GM19351 (cell line): ENCODE measurements around the gene BAX.

Experiments used
- ATAC-seq: cut with Tn5 transposase; IDR thresholded peaks from one replicate; pipeline ENCODE4 v1.9.1; 2021; ENCODE audit warnings: mild to moderate bottlenecking, moderate library complexity; ENCODE audit not compliant: unreplicated experiment

Gene BAX

DNA sequence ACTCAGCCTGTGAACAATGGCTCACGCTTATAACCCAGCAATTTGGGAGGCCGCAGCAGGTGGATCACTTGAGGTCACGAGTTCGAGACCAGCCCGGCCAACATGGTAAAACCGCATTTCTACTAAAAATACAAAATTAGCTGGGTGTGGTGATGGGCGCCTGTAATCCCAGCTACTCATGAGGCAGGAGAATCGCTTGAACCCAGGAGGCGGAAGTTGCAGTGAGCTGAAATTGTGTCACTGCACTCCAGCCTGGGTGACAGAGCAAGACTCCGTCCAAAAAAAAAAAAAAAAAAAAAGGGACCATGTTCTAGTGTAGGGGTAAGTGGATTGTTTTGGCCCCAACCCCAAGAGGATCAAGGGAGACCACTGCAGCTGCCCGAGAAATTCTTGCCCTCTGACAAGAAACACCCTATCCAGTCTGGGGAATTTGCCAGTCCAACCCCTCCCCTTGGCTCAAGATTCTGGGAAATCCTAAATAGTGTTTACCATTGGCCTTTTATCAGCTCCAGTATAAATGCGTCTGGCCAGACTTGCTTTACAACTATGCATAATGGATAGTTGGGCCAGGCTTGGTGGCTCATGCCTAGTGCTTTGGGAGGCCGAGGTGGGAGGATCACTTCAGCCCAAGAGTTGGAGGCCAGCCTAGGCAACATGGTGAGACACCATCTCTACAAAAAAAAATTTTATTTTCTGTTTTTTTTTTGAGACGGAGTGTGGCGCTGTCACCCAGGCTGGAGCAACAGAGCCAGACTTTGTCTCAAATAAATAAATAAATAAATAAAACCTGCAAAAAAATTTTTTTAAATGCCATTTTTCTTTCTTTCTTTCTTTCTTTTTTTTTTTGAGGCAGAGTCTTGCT lies 26.3 kb upstream of the BAX start:
- no peak for ATAC-seq

GRCh38 chr19:48933382-48933932 lies 21.2 kb upstream of the BAX start, which contains the start of gene DHDH:
Gene DHDH, plus strand, starts transcription at chr19:48933699. Its CDS starts 23 bp downstream, at chr19:48933722.
- ATAC-seq: no peak

GRCh38 chr19:48934837-48935236 lies 19.8 kb upstream of the BAX start:
- ATAC-seq: no peak

GRCh38 chr19:48935864-48936263 lies 18.8 kb upstream of the BAX start:
- no peak for ATAC-seq

DNA sequence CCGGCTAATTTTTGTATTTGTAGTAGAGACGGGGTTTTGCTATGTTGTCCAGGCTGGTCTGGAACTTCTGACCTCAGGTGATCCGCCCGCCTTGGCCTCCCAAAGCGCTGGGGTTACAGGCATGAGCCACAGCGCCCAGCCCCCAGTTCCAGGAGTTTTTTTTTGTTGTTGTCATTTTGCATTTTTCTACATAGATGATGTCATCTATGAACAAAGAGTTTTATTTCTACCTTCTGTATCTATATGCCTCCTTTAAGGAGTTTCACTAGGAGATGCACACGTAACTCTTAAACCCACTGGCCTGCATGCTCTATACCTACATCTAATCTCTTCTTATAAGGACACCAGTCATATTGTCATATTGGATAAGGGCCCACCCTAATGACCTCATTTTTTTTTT lies 16.4 kb upstream of the BAX start:
- no peak for ATAC-seq

- ATAC-seq: no peak
These were observed 13.8 kb upstream of the BAX start for GRCh38 chr19:48940902-48941301.

DNA sequence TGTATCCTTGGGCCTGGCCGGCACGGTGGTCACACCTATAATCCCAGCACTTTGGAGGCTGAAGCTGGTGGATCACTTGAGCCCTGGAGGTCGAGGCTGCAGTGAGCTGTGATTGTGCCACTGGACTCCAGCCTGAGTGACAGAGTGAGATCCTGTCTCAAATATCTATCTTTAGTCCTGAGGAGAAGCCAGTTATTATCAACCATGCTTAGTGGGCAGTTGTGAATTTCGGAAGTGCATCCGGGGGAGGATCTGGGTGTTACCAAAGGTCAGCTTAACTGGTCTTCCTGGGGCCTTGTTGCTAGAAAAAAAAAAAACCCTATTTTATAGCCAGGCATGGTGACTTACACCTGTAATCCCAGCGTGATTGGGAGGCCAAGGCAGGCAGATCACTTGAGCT lies 11.6 kb upstream of the BAX start:
- ATAC-seq: no peak

GRCh38 chr19:48945415-48945814 lies 9.3 kb upstream of the BAX start:
- no peak for ATAC-seq

GRCh38 chr19:48945817-48946216 lies 8.9 kb upstream of the BAX start:
- ATAC-seq: no peak

DNA sequence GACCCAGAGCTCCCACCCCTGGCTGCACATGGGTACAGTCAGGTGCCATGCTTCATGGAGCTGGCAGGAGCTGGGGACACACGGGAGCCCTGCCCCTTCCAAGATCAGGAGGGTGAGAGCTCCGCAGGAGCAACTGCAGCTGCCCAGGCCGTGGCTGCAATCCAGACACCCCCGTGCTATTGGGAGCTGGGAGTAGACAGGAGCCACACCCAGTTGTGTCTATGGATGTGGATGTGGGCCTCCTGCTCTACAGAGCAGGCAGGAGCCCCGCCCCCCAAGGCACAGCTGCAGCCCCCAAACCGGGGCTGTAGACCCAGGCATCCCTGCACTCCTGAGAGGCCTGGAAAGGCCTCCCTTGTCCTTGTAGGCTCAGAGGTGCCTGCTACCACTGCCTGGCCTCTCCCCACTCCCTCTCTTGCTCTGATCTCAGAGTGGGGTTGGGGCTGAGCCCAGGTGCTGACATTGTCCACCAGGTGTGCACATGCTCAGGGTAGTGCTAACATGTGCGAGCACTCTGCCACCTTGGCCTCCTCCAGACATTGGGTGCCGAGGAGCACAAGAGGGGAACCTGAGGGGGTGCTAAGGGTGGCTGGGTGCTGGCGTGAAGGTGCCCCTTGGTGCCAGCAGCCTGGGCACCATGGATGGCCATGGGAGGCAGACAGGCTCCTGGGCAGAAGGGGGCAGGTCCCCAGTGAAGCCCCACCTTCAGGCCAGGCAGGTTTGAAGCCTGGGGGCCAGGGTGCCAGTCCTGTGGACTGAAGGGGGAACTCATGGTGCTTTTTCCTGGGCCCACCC lies 8.0 kb upstream of the BAX start:
- ATAC-seq: no peak

DNA sequence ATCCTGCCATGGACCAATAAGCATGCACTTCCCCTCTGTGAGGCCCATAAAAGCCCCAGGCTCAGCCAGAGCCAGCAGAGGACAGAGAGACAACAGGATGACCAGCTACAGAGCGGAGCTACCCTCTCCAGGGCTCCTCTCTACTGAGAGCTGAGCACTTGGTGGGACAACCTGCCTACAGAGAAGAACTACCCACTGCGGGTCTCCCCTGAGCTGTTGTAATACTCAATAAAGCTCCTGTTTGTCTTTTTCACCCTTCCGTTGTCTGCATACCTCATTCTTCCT lies 7.5 kb upstream of the BAX start:
- no peak for ATAC-seq

GRCh38 chr19:48950159-48950558 lies 4.5 kb upstream of the BAX start:
- ATAC-seq: no peak

DNA sequence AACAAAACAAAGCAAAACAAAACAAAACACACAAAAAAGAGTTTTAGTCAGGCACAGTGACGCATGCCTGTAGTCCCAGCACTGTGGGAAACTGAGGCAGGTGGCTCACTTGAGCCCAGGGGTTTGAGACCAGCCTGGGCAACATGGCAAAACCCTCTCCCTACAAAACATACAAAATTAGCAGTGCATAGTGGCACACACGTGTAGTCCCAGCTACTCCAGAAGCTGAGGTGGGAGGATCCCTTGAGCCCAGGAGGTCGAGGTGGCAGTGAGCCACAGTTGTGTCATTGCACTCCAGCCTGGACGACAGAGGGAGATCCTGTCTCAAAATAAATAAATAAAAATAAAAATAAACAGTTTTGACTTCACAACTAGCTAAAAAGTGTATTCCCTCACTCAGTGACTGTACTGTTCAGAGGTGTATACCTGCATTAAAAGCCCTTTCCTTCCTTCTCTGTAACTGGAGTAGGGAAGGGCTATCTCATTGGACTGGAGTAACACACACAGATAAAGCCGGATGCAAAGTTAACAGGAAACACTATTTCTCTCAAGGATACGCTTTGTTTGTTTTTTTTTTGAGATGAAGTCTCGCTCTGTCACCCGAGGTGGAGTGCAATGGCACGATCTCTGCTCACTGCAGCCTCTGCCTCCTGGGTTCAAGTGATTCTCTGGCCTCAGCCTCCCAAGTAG lies 3.7 kb upstream of the BAX start:
- no peak for ATAC-seq

- ATAC-seq: no peak
These were observed 1.5 kb upstream of the BAX start for GRCh38 chr19:48953141-48953540.

DNA sequence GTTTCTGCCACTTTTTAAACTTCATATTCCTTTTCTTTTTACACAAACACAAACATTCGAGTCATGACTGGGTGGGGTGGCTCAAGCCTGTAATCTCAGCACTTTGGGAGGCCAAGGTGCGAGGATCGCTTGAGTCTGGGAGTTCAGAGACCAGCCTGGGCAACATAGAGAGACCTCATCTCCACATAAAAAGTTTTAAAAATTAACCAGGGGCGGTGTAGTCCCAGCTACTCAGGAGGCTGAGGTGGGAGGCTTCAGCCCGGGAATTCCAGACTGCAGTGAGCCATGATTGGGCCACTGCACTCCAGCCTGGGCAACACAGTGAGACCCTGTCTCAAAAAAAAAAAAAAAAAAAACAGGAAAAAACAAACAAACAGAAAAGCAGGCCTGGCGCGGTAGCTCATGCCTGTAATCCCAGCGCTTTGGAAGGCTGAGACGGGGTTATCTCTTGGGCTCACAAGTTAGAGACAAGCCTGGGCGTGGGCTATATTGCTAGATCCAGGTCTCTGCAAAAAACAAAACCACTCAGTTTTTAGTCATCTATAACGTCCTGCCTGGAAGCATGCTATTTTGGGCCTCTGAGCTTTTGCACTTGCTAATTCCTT lies 583 bp upstream of the BAX start:
- ATAC-seq: no peak

DNA sequence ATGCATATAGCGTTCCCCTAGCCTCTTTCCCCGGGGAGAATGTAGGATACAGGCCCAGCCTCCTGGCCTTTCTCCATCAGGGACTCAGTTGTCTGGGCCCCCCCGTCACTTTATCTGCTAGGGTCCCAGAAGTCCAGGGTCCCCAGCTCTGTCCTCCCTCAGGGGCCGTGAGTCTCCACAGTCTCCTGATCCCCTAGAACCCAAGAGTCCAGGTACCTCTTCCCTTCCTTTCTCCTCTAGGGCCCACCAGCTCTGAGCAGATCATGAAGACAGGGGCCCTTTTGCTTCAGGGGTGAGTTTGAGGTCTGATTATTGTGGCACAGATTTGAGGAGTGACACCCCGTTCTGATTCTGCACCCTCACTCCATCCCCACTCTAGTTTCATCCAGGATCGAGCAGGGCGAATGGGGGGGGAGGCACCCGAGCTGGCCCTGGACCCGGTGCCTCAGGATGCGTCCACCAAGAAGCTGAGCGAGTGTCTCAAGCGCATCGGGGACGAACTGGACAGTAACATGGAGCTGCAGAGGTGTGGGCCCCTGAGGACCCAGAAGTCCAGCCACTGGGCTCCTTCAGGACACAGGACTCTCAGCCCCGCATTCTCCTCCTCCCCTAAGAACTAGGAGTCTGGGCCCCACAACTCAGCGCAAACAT lies 758 bp downstream of the BAX start:
- ATAC-seq: no peak

- ATAC-seq: no peak
These were observed 3.3 kb downstream of the BAX start for GRCh38 chr19:48958006-48958405.

- ATAC-seq: no peak
These were observed 4.9 kb downstream of the BAX start for GRCh38 chr19:48959341-48960239.

DNA sequence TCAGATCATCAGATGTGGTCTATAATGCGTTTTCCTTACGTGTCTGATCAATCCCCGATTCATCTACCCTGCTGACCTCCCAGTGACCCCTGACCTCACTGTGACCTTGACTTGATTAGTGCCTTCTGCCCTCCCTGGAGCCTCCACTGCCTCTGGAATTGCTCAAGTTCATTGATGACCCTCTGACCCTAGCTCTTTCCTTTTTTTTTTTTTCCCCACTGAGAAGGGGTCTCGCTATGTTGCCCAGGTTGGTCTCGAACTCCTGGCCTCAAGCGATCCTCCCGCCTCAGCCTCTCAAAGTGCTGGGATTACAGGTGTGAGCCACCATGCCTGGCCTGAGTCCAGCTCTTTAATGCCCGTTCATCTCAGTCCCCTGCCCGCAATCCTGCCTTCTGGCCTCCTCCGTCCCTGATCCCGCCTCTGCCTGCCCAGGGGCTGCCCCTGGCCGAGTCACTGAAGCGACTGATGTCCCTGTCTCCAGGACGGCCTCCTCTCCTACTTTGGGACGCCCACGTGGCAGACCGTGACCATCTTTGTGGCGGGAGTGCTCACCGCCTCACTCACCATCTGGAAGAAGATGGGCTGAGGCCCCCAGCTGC lies 6.5 kb downstream of the BAX start:
- no peak for ATAC-seq
